CMK (cell line): ENCODE measurements around the gene TSPAN33.

Experiments
- DNase-seq: peaks from one replicate; pipeline ENCODE4 v3.0.0-alpha.2; 2010; ENCODE audit warnings: low read depth

The TSPAN33 gene

GRCh38 chr7:129144095-129144833 lies at the start of gene TSPAN33:
Gene TSPAN33 (plus strand): TSS chr7:129144707. CDS start chr7:129144981, 274 bp downstream.
- no peak for DNase-seq

GRCh38 chr7:129095258-129095657 lies 49.2 kb upstream of the TSPAN33 start:
- DNase-seq: no peak

- no peak for DNase-seq
Observed at GRCh38 chr7:129098409-129099084, 46.0 kb upstream of the TSPAN33 start.

GRCh38 chr7:129100827-129101166 lies 43.7 kb upstream of the TSPAN33 start:
- DNase-seq: no peak

- DNase-seq: no peak
Observed at GRCh38 chr7:129101746-129102145, 42.8 kb upstream of the TSPAN33 start.

- DNase-seq: no peak
Observed at GRCh38 chr7:129103561-129104324, 40.8 kb upstream of the TSPAN33 start.

- DNase-seq: no peak
Observed at GRCh38 chr7:129108581-129108980, 35.9 kb upstream of the TSPAN33 start.

GRCh38 chr7:129110258-129110981 lies 34.1 kb upstream of the TSPAN33 start:
- DNase-seq: no peak

GRCh38 chr7:129110982-129111376 lies 33.5 kb upstream of the TSPAN33 start:
- no peak for DNase-seq

GRCh38 chr7:129115676-129116075 lies 28.8 kb upstream of the TSPAN33 start:
- no peak for DNase-seq

- DNase-seq: no peak
Observed at GRCh38 chr7:129118182-129118581, 26.3 kb upstream of the TSPAN33 start.

GRCh38 chr7:129118976-129119375 lies 25.5 kb upstream of the TSPAN33 start:
- no peak for DNase-seq

GRCh38 chr7:129121501-129122077 lies 22.9 kb upstream of the TSPAN33 start:
- DNase-seq: peak; percentile 30

- no peak for DNase-seq
Observed at GRCh38 chr7:129122078-129122750, 22.3 kb upstream of the TSPAN33 start.

- no peak for DNase-seq
Observed at GRCh38 chr7:129122751-129123509, 21.6 kb upstream of the TSPAN33 start.

GRCh38 chr7:129123510-129123857 lies 21.0 kb upstream of the TSPAN33 start:
- no peak for DNase-seq

GRCh38 chr7:129126314-129126713 lies 18.2 kb upstream of the TSPAN33 start:
- no peak for DNase-seq

- DNase-seq: no peak
Observed at GRCh38 chr7:129127154-129127553, 17.4 kb upstream of the TSPAN33 start.

GRCh38 chr7:129127601-129128000 lies 16.9 kb upstream of the TSPAN33 start:
- no peak for DNase-seq

- DNase-seq: no peak
Observed at GRCh38 chr7:129134356-129134987, 10.0 kb upstream of the TSPAN33 start.
